ENCODE measurements around the gene NPAS3.

DNA sequence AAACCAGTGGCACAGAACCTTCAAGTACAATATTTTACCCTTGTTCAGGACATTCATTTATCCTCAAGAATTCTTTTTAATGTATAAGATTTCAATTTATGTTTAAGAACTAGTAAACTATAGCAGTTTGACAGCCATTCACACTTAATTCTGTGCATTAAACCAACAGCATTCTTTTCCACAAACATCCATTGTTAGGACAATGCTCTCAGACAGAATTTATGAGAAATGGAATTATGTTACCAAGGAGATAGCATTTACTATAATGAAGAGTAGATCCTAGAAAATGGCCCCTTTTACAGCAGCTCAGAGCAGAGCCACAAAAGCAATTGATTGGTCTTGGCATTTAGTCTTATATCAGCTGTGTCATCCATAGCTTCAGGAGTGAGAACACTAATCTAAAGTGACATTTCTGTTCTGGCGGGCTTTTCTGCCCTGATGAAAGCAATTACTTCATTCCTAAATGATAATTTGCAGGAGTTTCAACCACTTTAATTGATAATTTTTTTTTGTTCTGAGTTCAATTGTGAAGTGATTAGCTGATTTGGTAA, 268.9 kb downstream of the NPAS3 start:
- TF ChIP-seq POLR2A (IDR thresholded peaks at IDR 0.05; ENCODE audit: low read length) (no peak), GATA1 (IDR thresholded peaks at IDR 0.05; ENCODE audit: low read depth, low read length) (no peak)

All from erythroblast (primary cell).